A673 (cell line): ENCODE measurements around the gene POC5. TPM values are rescaled to one million over a fixed set of nuclear protein-coding genes. Genes with fewer than 3 reads are reported as not detected.

ENCODE experiments used
- BruUV-seq: library from RNA; stranded (reverse); fragments of 400-500 nt; replicated peaks from 2 replicates; lab custom pipeline; 2021; lab: Mats Ljungman, UMichigan
- CTCF ChIA-PET: fragments of 300-600 bp; sonication (Branson Sonifier 250); formaldehyde crosslinking; loops from one replicate; lab custom pipeline; 2022; ENCODE audit warnings: antibody characterized with exemption; lab: Charles Lee
- POLR2A ChIA-PET: fragments of 300-600 bp; sonication (Branson Sonifier 250); formaldehyde crosslinking; loops from one replicate; lab custom pipeline; 2022; ENCODE audit warnings: antibody characterized with exemption; ENCODE audit not compliant: low non-redundant PET; lab: Charles Lee
- DNase-seq: peaks from one replicate; pipeline ENCODE4 v3.0.0-alpha.2; 2015; ENCODE audit warnings: low spot score
- H3K27ac ChIP-seq: fragments of 200-600 bp; sonication (generic); 2 replicates; pipeline ENCODE4 v1.5.1; 2016; ENCODE audit warnings: mixed run types, low read depth, mild to moderate bottlenecking, mixed read lengths, antibody characterized with exemption, low read length; ENCODE audit not compliant: poor library complexity, severe bottlenecking
- H3K27me3 ChIP-seq: fragments of 200-600 bp; sonication (generic); replicated peaks from 2 replicates; pipeline ENCODE4 v1.6.1; 2017; ENCODE audit warnings: mixed run types, low read depth, mild to moderate bottlenecking, mixed read lengths, antibody characterized with exemption, low read length; ENCODE audit not compliant: insufficient read depth, poor library complexity
- H3K36me3 ChIP-seq: fragments of 200-600 bp; sonication (generic); 2 replicates; pipeline ENCODE4 v1.6.1; 2016; ENCODE audit warnings: mixed run types, mild to moderate bottlenecking, mixed read lengths, antibody characterized with exemption, low read length; ENCODE audit not compliant: insufficient read depth, poor library complexity, severe bottlenecking
- H3K4me1 ChIP-seq: fragments of 200-600 bp; sonication (generic); 2 replicates; pipeline ENCODE4 v1.6.1; 2017; ENCODE audit warnings: mixed run types, mild to moderate bottlenecking, mixed read lengths, antibody characterized with exemption, low read length; ENCODE audit not compliant: insufficient read depth, poor library complexity, severe bottlenecking
- H3K4me3 ChIP-seq: fragments of 200-600 bp; sonication (generic); 2 replicates; pipeline ENCODE4 v1.5.1; 2016; ENCODE audit warnings: low read depth, mixed run types, mild to moderate bottlenecking, mixed read lengths, low read length; ENCODE audit not compliant: poor library complexity, severe bottlenecking
- H3K9me3 ChIP-seq: fragments of 200-600 bp; sonication (generic); 2 replicates; pipeline ENCODE4 v1.6.1; 2016; ENCODE audit warnings: mixed run types, low read depth, mild to moderate bottlenecking, mixed read lengths, antibody characterized with exemption, low read length; ENCODE audit not compliant: poor library complexity, severe bottlenecking
- CTCF ChIP-seq: fragments of 300-800, 200-600 bp; sonication (generic); conservative IDR thresholded peaks from 2 replicates; pipeline ENCODE4 v1.5.1; 2017; ENCODE audit warnings: low read depth, mild to moderate bottlenecking, antibody characterized with exemption, low read length, moderate library complexity, mixed read lengths
- EZH2 ChIP-seq: fragments of 200-600 bp; sonication (generic); IDR thresholded peaks from 2 replicates; pipeline ENCODE4 v1.6.1; 2017; ENCODE audit warnings: borderline replicate concordance, low read depth, mild to moderate bottlenecking, mixed read lengths, antibody characterized with exemption, low read length; ENCODE audit not compliant: poor library complexity, severe bottlenecking
- intact Hi-C: fragments of 100-400 bp; cut with micrococcal nuclease; formaldehyde crosslinking; loops from one replicate; pipeline ENCODE4 v1.10.0; 2022; ENCODE audit not compliant: unreplicated experiment
- total RNA-seq: library from RNA; stranded (reverse); gene quantifications from 2 replicates; pipeline ENCODE4 v1.2.3, GENCODE V29; 2021

The POC5 gene
- total RNA-seq, 1 experiment from 2014 or later = 28.5 TPM

- intact Hi-C loops = no loop called here
- Histone ChIP-seq H3K36me3 (no peaks in the 10 kb centered on the region), H3K9me3 (no peaks in the 10 kb centered on the region), H3K4me3 (no peak overlapping the region), H3K4me1 (no peaks in the 10 kb centered on the region), H3K27ac (no peak overlapping the region), H3K27me3 (no peaks in the 10 kb centered on the region)
- no TSS peak for BruUV-seq
- no peak for TF ChIP-seq EZH2
- no peak for TF ChIP-seq CTCF
- POLR2A ChIA-PET = no interaction called here
- CTCF ChIA-PET = no interaction called here
- no peak for DNase-seq
Measured at GRCh38 chr5:75639535-75640311, 77.5 kb downstream of the POC5 start.

- Histone ChIP-seq H3K4me1 (no peaks in the 10 kb centered on the region), H3K4me3 (no peak overlapping the region), H3K36me3 (no peaks in the 10 kb centered on the region), H3K9me3 (no peaks in the 10 kb centered on the region), H3K27ac (no peak overlapping the region), H3K27me3 (no peaks in the 10 kb centered on the region)
- DNase-seq = no peak
- TF ChIP-seq CTCF (no peak), EZH2 (no peak)
- POLR2A ChIA-PET = no interaction called here
- BruUV-seq = no TSS peak
- CTCF ChIA-PET = no interaction called here
- intact Hi-C loops = no loop called here
Measured at GRCh38 chr5:75637949-75638348, 79.3 kb downstream of the POC5 start.

- POLR2A ChIA-PET = no interaction called here
- Histone ChIP-seq H3K27ac (no peak overlapping the region), H3K36me3 (no peaks in the 10 kb centered on the region), H3K4me3 (no peak overlapping the region), H3K9me3 (no peaks in the 10 kb centered on the region), H3K27me3 (no peaks in the 10 kb centered on the region), H3K4me1 (no peaks in the 10 kb centered on the region)
- DNase-seq = no peak
- intact Hi-C loops = no loop called here
- TF ChIP-seq CTCF (no peak), EZH2 (no peak)
- no TSS peak for BruUV-seq
- CTCF ChIA-PET = no interaction called here
Measured at GRCh38 chr5:75632321-75632720, 84.9 kb downstream of the POC5 start.
